GM19025 (cell line): ENCODE results near the gene ETNK2.

ENCODE experiments used
- ATAC-seq: cut with Tn5 transposase; IDR thresholded peaks from one replicate; pipeline ENCODE4 v1.9.1; 2021; ENCODE audit warnings: mild to moderate bottlenecking, low read depth, moderate library complexity; ENCODE audit not compliant: unreplicated experiment

The ETNK2 gene, protein sequence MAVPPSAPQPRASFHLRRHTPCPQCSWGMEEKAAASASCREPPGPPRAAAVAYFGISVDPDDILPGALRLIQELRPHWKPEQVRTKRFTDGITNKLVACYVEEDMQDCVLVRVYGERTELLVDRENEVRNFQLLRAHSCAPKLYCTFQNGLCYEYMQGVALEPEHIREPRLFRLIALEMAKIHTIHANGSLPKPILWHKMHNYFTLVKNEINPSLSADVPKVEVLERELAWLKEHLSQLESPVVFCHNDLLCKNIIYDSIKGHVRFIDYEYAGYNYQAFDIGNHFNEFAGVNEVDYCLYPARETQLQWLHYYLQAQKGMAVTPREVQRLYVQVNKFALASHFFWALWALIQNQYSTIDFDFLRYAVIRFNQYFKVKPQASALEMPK

DNA sequence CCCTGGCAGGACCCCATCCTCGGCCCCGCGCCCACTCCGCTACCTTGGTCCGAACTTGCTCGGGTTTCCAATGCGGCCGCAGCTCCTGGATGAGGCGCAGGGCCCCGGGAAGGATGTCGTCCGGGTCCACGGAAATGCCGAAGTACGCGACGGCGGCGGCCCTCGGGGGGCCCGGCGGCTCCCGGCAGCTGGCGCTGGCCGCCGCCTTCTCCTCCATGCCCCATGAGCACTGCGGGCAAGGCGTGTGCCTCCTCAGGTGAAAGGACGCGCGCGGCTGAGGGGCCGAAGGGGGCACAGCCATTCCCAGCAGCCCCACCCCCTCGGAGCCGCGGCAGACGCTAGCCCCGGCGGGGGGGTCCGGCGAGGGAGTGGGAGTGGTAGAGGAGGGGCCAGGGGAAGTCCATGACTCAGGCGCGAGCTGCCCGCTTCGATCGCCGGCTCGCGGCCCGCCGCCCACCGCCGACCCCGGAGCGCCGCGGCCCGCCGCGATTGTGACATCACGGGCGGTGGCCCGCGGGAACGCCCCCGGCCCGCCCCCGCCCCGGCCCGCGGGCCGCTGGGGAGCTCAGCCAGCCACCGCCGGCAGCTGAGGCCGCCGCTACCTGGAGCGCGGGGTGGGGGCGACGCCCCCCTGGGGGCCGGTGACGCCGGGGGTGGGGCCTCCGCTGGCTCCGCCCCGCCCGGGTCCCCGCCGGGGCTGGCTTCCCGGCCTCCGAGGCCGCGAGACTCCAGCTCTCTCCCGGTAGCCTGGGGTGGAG lies at the start of gene ETNK2:
TSS of gene ETNK2 (minus strand) at position 493 of the 758 bp plus-strand sequence. CDS start at position 301, 192 bp downstream.
- no peak for ATAC-seq

DNA sequence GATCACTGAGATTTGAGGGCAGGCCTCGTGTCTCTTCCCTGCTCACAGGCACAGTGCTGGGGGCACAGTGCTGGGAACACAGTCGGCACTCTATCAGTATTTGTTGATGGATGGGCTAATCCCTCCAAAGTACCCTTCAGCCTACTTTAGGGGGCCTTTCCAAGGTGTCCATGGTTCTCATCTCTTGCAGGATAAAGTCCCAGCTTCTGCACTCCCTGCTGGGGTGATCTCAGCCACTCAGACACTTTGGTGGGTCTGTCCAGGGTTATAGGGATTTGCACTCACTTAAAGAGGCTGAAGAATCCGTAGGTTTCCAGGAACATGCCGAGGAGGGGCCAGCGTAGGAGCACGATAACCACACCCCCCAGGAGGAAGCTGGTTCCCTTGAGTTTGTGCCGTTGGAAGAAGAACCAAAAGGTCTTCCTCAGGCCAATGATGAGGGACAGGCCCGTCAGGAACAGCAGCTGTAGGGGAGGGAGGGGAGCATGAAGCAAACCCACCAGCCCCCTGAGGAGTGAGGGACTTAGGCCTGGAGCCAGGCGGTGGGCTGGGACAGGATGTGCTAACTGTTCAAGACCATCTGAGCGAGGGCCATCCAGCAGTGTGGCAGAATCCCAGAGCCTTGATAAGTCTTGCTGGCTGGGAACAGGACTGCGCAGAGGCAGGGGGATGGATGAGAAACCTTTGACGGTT lies 49.6 kb upstream of the ETNK2 start:
- ATAC-seq: no peak

- no peak for ATAC-seq
Measured at GRCh38 chr1:204199579-204199978, 47.7 kb upstream of the ETNK2 start.

- ATAC-seq: no peak
Measured at GRCh38 chr1:204198348-204199340, 46.8 kb upstream of the ETNK2 start.

GRCh38 chr1:204197068-204197467 lies 45.2 kb upstream of the ETNK2 start:
- ATAC-seq: no peak

GRCh38 chr1:204196068-204196795 lies 44.4 kb upstream of the ETNK2 start, which contains the start of gene KISS1:
KISS1 (minus strand) TSS chr1:204196491; CDS start chr1:204192876, 3,615 bp downstream.
- ATAC-seq: no peak

DNA sequence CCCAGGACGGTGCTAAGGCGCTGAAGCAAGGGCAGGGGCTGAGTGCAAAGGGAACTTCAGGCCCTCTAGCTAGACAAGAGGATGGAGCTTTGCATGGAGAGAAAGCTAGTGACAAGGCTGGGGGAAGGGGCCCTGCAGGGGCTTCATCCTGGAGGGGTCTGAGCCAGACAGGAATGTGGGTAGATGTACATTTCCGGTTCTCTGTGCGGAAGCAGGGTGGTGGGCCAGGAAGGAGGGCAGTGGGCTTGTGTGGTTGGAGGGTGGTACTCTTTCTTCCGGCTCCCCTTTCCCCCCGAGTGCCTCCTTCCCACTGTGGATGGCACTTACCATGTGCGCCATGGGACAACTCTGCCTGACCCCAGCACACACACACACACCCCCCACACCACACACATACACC lies 42.9 kb upstream of the ETNK2 start:
- no peak for ATAC-seq

DNA sequence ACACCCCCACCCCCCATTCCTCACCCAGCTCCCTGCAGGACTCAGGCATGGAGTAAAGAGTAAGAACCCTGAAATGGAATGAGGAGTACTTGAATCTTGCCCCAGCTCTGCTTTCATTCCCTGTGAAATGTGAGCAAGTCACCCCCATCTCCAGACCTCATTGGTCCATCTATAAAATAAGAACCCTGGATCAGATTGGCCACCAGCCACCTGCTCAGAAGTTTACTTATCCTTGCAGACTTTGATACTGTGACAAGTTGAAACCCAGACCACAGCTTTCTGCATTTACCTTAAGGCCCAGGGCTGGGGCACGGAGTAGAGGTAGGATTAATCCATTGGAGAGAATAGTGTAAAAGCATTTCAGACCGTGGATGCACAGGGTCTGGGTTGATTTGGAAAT lies 42.2 kb upstream of the ETNK2 start:
- ATAC-seq: no peak

- ATAC-seq: no peak
Measured at GRCh38 chr1:204192589-204193352, 40.9 kb upstream of the ETNK2 start.

GRCh38 chr1:204192046-204192445 lies 40.2 kb upstream of the ETNK2 start:
- no peak for ATAC-seq

GRCh38 chr1:204191456-204191855 lies 39.6 kb upstream of the ETNK2 start:
- ATAC-seq: no peak

GRCh38 chr1:204190212-204191211 lies 38.7 kb upstream of the ETNK2 start:
- ATAC-seq: no peak

DNA sequence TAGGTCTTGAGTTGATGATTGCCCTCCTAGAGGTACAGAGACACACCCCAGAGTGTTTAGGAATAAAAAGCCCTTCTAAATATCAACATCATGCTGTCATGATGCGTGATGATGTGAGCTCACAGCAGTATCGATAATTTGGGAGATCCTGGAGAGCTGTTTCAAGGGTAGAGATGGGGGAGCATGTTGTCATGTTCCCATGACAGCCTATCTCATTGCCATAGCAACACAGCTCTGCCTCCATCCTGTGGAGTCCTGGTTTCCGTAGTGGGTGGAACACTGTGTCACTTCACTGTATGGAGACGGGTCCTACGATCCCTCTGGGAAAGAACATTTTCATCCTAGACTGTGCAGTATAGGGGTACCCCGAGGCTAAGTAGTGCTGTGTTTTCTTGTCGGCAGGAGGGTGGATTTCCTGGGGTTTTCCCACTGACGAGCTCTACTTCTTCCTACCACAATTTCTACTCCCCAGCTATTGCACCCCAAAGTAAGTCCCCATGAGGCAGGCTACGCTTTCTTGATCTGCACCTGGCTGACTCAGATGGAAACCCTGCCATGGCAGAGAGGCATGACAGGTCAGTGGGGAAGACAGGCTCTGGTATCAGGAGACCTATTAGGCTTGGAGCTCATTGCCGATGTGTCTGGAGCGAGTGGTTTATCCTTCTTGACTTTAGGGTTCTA lies 37.3 kb upstream of the ETNK2 start:
- ATAC-seq: no peak

DNA sequence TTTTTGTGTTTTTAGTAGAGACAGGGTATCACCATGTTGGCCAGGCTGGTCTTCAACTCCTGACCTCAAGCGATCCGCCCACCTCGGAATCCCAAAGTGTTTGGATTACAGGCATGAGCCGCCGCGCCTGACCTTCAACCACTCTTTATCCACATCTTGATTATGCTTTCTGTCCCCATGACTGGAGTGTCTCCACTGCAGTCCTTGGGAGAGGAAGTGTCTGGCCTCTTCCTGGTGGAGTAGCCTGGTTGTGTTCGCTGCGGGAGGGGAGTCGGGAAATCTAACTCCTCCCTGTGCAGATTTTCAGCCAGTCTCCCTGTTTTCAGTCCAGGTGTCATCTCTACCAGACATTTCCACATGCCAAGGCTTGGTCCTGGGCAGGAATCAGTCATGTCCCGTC lies 34.8 kb upstream of the ETNK2 start:
- ATAC-seq: no peak

DNA sequence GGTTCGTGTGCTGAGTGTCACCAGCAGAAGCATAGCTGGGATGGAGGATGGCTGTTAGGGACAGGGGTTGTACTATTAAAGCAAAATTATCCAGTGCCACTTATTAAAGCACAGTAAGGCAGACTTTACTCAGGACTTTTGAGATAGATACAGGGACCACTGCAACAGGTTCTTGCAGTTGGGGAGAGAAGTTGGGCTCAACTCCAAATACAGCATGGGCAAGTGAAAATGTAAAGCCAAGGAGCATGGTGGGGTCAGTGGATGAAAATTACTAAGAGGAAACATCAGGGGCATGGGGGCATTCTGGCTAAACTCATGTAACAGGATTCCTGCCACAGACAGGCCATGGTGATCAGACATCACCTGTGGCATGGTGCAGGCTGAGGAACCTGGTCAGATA lies 29.3 kb upstream of the ETNK2 start:
- no peak for ATAC-seq

DNA sequence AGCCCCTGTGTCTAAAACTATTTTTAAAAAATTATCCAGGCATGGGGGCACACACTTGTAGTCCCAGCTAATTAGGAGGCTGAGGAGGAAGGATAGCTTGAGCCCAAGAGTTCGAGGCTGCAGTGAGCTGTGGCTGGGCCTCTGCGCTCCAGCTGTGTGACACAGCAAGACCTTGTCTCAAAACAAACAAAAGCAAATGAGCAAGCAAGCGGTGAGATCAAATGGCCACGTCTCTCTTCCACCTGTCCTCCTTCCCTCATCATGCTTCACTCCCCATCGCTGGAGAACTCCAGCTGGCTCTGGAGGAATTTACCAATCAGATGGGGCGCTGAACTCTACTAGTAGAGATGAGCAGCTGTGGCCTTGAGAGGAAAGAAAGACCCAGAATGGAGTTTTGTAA lies 28.3 kb upstream of the ETNK2 start:
- no peak for ATAC-seq
